Cardiac muscle cell (in vitro differentiated cells and primary cell): ENCODE measurements around the gene IL17RE. TPM values are rescaled to one million over a fixed set of nuclear protein-coding genes. Genes with fewer than 3 reads are reported as not detected.
"Not testable (repeated sequence)": the region's sequence is repeated elsewhere in the genome, so short reads cannot be mapped to it uniquely, and the experiment has no call there.

ENCODE experiments used
- DNase-seq, 2 donors: peaks; one replicate each; pipeline versions ENCODE4 v3.0.0 to v3.0.0-alpha.2; 2010 to 2017; ENCODE audit warnings: low read depth in 1 of 2, low spot score in 1 of 2
- H3K27ac ChIP-seq: fragments of 200-600 bp; sonication (generic); 2 replicates; pipeline ENCODE4 v1.5.1; 2016
- H3K27me3 ChIP-seq: fragments of 200-600 bp; sonication (generic); 2 replicates; pipeline ENCODE4 v1.6.0; 2016; ENCODE audit warnings: control low read depth
- H3K36me3 ChIP-seq: fragments of 200-600 bp; sonication (generic); 2 replicates; pipeline ENCODE4 v1.5.1; 2016; ENCODE audit warnings: control low read depth
- H3K4me1 ChIP-seq: fragments of 200-600 bp; sonication (generic); 2 replicates; pipeline ENCODE4 v1.8.1; 2017; ENCODE audit warnings: low read depth, mild to moderate bottlenecking, mixed run types
- H3K4me3 ChIP-seq: fragments of 200-600 bp; sonication (generic); 2 replicates; pipeline ENCODE4 v1.5.1; 2016; ENCODE audit warnings: mild to moderate bottlenecking
- H3K9me3 ChIP-seq: fragments of 200-600 bp; sonication (generic); 2 replicates; pipeline ENCODE4 v1.5.1; 2017; ENCODE audit warnings: low read depth, mild to moderate bottlenecking, control low read depth
- polyA plus RNA-seq: library from polyadenylated mRNA; unstranded; fragments of >200 nt; fragmentation: Nextera tagmentation; extraction: Ambion mirVana; gene quantifications from 2 replicates; pipeline ENCODE4 v1.2.1, GENCODE V29; 2016
- total RNA-seq: library from RNA; depleted of rRNA; stranded (reverse); fragments of >200 nt; gene quantifications from 2 replicates; pipeline ENCODE4 v1.2.3, GENCODE V29; 2016
- TF ChIP-seq, protein P1 (sequence below): IDR thresholded peaks from 2 replicates; pipeline ENCODE4 v1.5.1; 2012; ENCODE audit warnings: low read depth, mild to moderate bottlenecking, low read length

The IL17RE gene
- total and polyA plus RNA-seq, 2 experiments from 2014 or later: 1.2 to 1.3 TPM

DNA sequence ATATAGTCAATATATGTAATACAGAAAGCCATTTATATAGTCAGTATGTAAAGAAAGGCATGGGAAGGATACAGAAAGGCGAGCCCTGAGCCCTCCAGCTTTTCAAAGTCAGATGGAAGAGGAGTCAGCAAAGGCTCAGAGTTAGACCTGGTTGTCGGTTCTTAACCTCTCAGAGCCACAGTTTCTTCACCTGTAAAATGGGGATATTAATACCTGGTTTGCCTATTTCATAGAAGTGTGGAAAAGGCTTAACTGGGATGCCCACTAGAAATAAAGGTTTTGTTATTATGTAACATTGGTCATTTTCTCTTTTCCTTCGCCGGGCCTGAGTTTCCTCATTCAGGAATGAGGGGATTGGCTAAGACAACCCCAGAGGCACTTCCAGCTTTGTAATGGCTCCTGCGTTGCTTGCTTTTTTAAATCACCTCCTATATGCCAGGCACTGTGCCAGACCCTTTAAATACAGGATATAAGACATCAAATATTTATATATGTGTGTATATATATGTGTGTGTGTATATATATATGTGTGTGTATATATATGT, 33.4 kb downstream of the IL17RE start:
- Histone ChIP-seq H3K27ac (no peak overlapping the region), H3K27me3 (no peaks in the 10 kb centered on the region), H3K4me1 (no peaks in the 10 kb centered on the region), H3K4me3 (no peak overlapping the region), H3K36me3 (peaks cover 7% of the 10 kb centered on the region), H3K9me3 (no peaks in the 10 kb centered on the region)
- TF ChIP-seq, protein P1, sequence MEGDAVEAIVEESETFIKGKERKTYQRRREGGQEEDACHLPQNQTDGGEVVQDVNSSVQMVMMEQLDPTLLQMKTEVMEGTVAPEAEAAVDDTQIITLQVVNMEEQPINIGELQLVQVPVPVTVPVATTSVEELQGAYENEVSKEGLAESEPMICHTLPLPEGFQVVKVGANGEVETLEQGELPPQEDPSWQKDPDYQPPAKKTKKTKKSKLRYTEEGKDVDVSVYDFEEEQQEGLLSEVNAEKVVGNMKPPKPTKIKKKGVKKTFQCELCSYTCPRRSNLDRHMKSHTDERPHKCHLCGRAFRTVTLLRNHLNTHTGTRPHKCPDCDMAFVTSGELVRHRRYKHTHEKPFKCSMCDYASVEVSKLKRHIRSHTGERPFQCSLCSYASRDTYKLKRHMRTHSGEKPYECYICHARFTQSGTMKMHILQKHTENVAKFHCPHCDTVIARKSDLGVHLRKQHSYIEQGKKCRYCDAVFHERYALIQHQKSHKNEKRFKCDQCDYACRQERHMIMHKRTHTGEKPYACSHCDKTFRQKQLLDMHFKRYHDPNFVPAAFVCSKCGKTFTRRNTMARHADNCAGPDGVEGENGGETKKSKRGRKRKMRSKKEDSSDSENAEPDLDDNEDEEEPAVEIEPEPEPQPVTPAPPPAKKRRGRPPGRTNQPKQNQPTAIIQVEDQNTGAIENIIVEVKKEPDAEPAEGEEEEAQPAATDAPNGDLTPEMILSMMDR: no peak
- DNase-seq: no peak

DNA sequence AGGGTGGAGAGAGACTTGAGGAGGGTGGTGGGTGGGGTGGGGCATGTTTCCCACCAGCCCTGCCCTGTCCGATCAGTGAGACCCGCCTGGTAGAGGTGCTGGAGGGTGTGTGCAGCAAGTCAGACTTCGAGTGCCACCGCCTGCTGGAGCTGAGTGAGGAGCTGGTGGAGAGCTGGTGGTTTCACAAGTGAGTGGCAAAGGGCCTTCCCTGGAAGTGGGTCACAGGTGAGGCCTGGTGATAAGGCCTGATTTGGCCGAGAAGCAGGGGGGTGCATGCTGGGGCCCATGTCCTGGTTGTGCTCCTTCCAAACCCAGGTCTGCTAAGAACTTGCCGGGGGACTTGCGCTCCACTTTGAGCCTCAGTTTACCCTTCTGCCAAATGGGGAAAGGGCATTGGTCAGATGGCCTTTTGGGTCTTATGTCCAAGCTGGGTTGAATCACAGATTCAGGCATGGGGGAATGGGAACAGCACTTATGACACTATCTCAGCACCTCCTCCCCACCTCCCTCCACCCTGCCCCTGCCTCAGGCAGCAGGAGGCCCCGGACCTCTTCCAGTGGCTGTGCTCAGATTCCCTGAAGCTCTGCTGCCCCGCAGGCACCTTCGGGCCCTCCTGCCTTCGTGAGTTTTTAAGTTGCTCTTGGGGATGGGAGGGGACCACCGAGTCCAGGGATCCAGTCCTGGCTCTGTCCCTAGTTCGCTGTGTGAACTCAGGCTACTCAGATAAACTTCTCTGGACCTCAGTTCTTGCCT, 35.0 kb downstream of the IL17RE start:
- Histone ChIP-seq H3K27ac (no peak overlapping the region), H3K4me3 (no peak overlapping the region), H3K4me1 (no peaks in the 10 kb centered on the region), H3K9me3 (no peaks in the 10 kb centered on the region), H3K27me3 (no peaks in the 10 kb centered on the region), H3K36me3 (peaks cover 10% of the 10 kb centered on the region)
- no peak for DNase-seq
- TF ChIP-seq, protein P1: no peak

DNA sequence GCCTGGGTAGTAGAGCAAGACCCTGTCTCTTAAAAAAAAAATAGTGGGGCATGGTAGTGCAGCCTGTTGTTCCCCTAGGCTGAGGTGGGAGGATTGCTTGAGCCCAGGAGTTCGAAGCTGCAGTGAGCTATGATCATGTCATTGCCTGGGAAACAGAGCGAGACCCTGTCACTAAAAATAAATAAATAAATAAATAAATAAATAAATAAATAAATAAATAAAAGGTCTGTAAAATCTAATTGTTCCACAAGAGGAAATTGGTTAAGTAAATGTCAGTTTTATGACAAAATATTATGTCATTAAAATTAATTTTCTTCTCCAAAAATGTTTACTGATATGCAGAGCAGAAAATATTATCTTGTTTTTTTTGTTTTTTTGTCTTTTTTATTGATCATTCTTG, 36.3 kb downstream of the IL17RE start:
- Histone ChIP-seq H3K27me3 (no peaks in the 10 kb centered on the region), H3K4me3 (no peak overlapping the region)
- TF ChIP-seq, protein P1: no peak

DNA sequence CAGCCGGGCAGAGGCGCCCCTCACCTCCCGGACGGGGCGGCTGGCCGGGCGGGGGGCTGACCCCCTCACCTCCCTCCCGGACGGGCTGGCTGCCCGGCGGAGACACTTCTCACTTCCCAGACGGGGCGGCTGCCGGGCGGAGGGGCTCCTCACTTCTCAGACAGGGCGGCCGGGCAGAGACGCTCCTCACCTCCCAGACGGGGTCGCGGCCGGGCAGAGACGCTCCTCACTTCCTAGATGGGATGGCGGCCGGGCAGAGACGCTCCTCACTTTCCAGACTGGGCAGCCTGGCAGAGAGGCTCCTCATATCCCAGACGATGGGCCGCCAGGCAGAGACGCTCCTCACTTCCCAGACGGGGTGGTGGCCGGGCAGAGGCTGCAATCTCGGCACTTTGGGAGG, 37.3 kb downstream of the IL17RE start:
- H3K27me3 ChIP-seq, H3K9me3 ChIP-seq, H3K27ac ChIP-seq, DNase-seq, H3K4me3 ChIP-seq, H3K36me3 ChIP-seq, H3K4me1 ChIP-seq: not testable (repeated sequence)

More for the DNA sequence above, 36.3 kb downstream of the IL17RE start:
- Histone ChIP-seq H3K4me1 (no peaks in the 10 kb centered on the region), H3K9me3 (no peaks in the 10 kb centered on the region), H3K36me3 (peaks cover 10% of the 10 kb centered on the region), H3K27ac (no peak overlapping the region)
- DNase-seq: no peak

DNA sequence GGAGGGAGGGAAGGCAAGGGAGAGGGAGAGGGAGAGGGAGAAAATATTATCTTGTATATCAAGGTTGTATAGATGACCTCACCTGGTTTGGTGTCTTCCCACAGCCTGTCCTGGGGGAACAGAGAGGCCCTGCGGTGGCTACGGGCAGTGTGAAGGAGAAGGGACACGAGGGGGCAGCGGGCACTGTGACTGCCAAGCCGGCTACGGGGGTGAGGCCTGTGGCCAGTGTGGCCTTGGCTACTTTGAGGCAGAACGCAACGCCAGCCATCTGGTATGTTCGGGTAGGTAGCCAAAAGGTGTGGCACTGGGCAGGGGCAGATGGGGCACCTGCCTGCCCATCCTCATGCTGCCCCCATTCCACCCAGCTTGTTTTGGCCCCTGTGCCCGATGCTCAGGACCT, 38.1 kb downstream of the IL17RE start:
- H3K4me3 ChIP-seq: no peak overlapping the region
- no peaks in the 10 kb centered on the region for H3K27me3 ChIP-seq
- H3K36me3 ChIP-seq: peaks cover 10% of the 10 kb centered on the region
- no peaks in the 10 kb centered on the region for H3K4me1 ChIP-seq
- DNase-seq: no peak
- TF ChIP-seq, protein P1: no peak
- no peak overlapping the region for H3K27ac ChIP-seq
- no peaks in the 10 kb centered on the region for H3K9me3 ChIP-seq

DNA sequence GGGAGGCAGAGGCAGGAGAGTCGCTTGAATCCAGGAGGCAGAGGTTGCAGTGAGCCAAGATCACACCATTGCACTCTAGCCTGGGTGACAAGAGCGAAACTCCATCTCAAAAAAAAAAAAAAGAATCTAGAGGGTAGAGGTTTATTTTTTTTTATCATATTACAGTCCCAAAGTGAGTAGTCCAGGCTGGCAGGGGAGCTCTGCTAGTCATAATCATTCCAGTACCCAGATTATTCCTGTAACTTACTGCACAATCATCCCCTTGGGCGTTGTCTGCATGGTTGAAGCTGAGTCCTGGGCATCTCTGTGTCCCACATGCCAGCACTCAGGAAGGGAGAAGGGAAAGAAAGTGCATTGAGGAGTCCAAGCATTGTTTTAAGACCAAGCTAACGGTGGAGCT, 39.5 kb downstream of the IL17RE start:
- Histone ChIP-seq H3K4me3 (no peak overlapping the region), H3K4me1 (no peaks in the 10 kb centered on the region)
- TF ChIP-seq, protein P1: no peak

More for the DNA sequence above, 39.5 kb downstream of the IL17RE start:
- H3K36me3 ChIP-seq: peaks cover 10% of the 10 kb centered on the region
- H3K27me3 ChIP-seq: no peaks in the 10 kb centered on the region
- no peak overlapping the region for H3K27ac ChIP-seq
- no peak for DNase-seq
- no peaks in the 10 kb centered on the region for H3K9me3 ChIP-seq
